Neural cell (in vitro differentiated cells): ENCODE data around the gene ZNF697. TPM values are rescaled to one million over a fixed set of nuclear protein-coding genes. Genes with fewer than 3 reads are reported as not detected.

Experiments used
- H2AFZ ChIP-seq: fragments of 200-600, 300-800 bp; sonication (generic), shearing (Covaris generic); 2 replicates; pipeline ENCODE4 v1.6.0; 2014; ENCODE audit warnings: low read depth, mild to moderate bottlenecking, antibody characterized with exemption, low read length, moderate library complexity
- H3F3A ChIP-seq: fragments of 200-600 bp; shearing (Covaris generic); 2 replicates; pipeline ENCODE4 v1.6.1; 2016; ENCODE audit warnings: mild to moderate bottlenecking, moderate library complexity, mixed read lengths, antibody characterized with exemption, low read length; ENCODE audit not compliant: insufficient read depth, poor library complexity, severe bottlenecking
- H3K27ac ChIP-seq: fragments of 200-600, 300-800 bp; sonication (generic), shearing (Covaris generic); 2 replicates; pipeline ENCODE4 v1.5.1; 2014; ENCODE audit warnings: mild to moderate bottlenecking, low read length, moderate library complexity
- H3K27me3 ChIP-seq: fragments of 300-800, 200-600 bp; sonication (generic), shearing (Covaris generic); 2 replicates; pipeline ENCODE4 v1.6.0; 2014; ENCODE audit warnings: mild to moderate bottlenecking, low read depth, low read length, moderate library complexity; ENCODE audit not compliant: insufficient read depth
- H3K36me3 ChIP-seq: fragments of 300-800, 200-600 bp; sonication (generic), shearing (Covaris generic); 2 replicates; pipeline ENCODE4 v1.5.1; 2014; ENCODE audit warnings: mild to moderate bottlenecking, antibody characterized with exemption, low read length, moderate library complexity; ENCODE audit not compliant: insufficient read depth
- H3K4me2 ChIP-seq: fragments of 300-800, 200-600 bp; sonication (generic), shearing (Covaris generic); 2 replicates; pipeline ENCODE4 v1.6.0; 2014; ENCODE audit warnings: mild to moderate bottlenecking, low read length
- H3K4me3 ChIP-seq: fragments of 300-800, 200-600 bp; sonication (generic), shearing (Covaris generic); 2 replicates; pipeline ENCODE4 v1.5.1; 2014; ENCODE audit warnings: mild to moderate bottlenecking, low read length, moderate library complexity
- H3K79me2 ChIP-seq: fragments of 200-600 bp; shearing (Covaris generic); replicated peaks from 2 replicates; pipeline ENCODE4 v1.6.0; 2014; ENCODE audit warnings: mild to moderate bottlenecking, low read length, moderate library complexity; ENCODE audit not compliant: insufficient read depth
- H3K9ac ChIP-seq: fragments of 300-800, 200-600 bp; sonication (generic), shearing (Covaris generic); 2 replicates; pipeline ENCODE4 v1.6.1; 2016; ENCODE audit warnings: mild to moderate bottlenecking, low read length, mixed read lengths
- H3K9me2 ChIP-seq: fragments of 200-600 bp; shearing (Covaris generic); 2 replicates; pipeline ENCODE4 v1.6.1; 2016; ENCODE audit warnings: mild to moderate bottlenecking, low read length, mixed read lengths; ENCODE audit not compliant: insufficient read depth
- H3K9me3 ChIP-seq: fragments of 200-600, 300-800 bp; sonication (generic), shearing (Covaris generic); 2 replicates; pipeline ENCODE4 v1.6.1; 2016; ENCODE audit warnings: mild to moderate bottlenecking, mixed run types, low read length, moderate library complexity, mixed read lengths
- H4K20me1 ChIP-seq: fragments of 200-600 bp; shearing (Covaris generic); 2 replicates; pipeline ENCODE4 v1.6.1; 2016; ENCODE audit warnings: mild to moderate bottlenecking, mixed run types; ENCODE audit not compliant: insufficient read depth
- CTCF ChIP-seq: fragments of 450-650 bp; IDR thresholded peaks from 2 replicates; pipeline ENCODE4 v1.5.1; 2014; ENCODE audit warnings: antibody characterized with exemption, mild to moderate bottlenecking, moderate library complexity; ENCODE audit not compliant: poor library complexity, severe bottlenecking
- EP300 ChIP-seq: fragments of 450-650 bp; conservative IDR thresholded peaks from 2 replicates; pipeline ENCODE4 v1.6.1; 2014; ENCODE audit warnings: antibody characterized with exemption, mild to moderate bottlenecking, moderate library complexity; ENCODE audit not compliant: poor library complexity, severe bottlenecking
- EZH2 ChIP-seq: fragments of 200-600, 300-800 bp; shearing (Covaris generic), sonication (generic); IDR thresholded peaks from 2 replicates; pipeline ENCODE4 v1.6.1; 2014; ENCODE audit warnings: antibody characterized with exemption, low read length, borderline replicate concordance, mild to moderate bottlenecking; ENCODE audit not compliant: insufficient read depth, poor library complexity, severe bottlenecking
- MXI1 ChIP-seq: fragments of 450-650 bp; conservative IDR thresholded peaks from 2 replicates; pipeline ENCODE4 v1.6.1; 2014; ENCODE audit warnings: antibody characterized with exemption, mild to moderate bottlenecking; ENCODE audit not compliant: poor library complexity, severe bottlenecking
- POLR2AphosphoS5 ChIP-seq: IDR thresholded peaks from 2 replicates; pipeline ENCODE4 v1.6.1; 2012
- RAD21 ChIP-seq: fragments of 450-650 bp; conservative IDR thresholded peaks from 2 replicates; pipeline ENCODE4 v1.6.1; 2014; ENCODE audit warnings: antibody characterized with exemption, mild to moderate bottlenecking, moderate library complexity
- REST ChIP-seq: IDR thresholded peaks from 2 replicates; pipeline ENCODE4 v1.6.1; 2012; ENCODE audit warnings: borderline replicate concordance
- SMC3 ChIP-seq: fragments of 450-650 bp; conservative IDR thresholded peaks from 2 replicates; pipeline ENCODE4 v1.6.1; 2014; ENCODE audit warnings: antibody characterized with exemption, mild to moderate bottlenecking, moderate library complexity; ENCODE audit not compliant: poor library complexity
- TAF1 ChIP-seq: IDR thresholded peaks from 2 replicates; pipeline ENCODE4 v1.6.1; 2012; ENCODE audit warnings: low read depth
- polyA plus RNA-seq: library from polyadenylated mRNA; depleted of rRNA; stranded (reverse); fragments of >200 nt; gene quantifications from 2 replicates; pipeline ENCODE4 v1.2.3, GENCODE V29; 2014

Gene ZNF697
- polyA plus RNA-seq, 1 donor from 2014 or later: 61.8 TPM

DNA sequence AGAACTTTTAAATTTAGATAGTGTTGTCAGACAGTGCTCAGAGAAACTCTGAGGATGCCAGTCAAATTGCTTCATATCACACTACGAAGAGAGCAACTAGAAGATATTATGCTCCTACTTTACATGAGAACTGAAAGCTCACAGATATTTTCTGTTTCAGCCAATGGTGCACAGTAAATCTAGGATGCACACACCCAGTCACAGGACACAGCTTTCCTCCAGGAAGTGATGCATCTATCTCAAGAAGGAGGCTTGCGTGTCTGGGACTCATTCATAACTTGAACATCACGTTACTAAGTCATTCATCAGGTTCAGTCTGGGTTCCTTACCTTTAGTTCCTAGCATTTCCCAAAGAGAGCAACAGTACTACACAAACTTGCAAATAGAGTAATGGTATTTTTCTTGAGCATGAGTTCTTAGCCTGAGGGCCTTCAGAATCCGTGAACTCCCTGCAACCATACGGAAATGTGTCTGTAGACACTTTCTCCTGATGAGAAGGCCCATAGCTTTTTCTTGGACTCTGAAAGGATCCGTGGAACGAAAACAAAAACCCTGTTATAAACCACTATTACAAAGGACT, 12.2 kb downstream of the ZNF697 start:
- TF ChIP-seq TAF1 (no peak), EZH2 (no peak), REST (no peak), SMC3 (no peak), MXI1 (no peak), RAD21 (no peak), POLR2AphosphoS5 (no peak), EP300 (no peak), CTCF (no peak)
- Histone ChIP-seq H3K9me2 (no peaks in the 10 kb centered on the region), H3K4me3 (no peak overlapping the region), H3K27ac (no peak overlapping the region), H3K27me3 (no peaks in the 10 kb centered on the region), H3K79me2 (peaks cover 33% of the 10 kb centered on the region), H3K4me2 (no peak overlapping the region), H3K9me3 (no peaks in the 10 kb centered on the region), H3K36me3 (peaks cover 4% of the 10 kb centered on the region), H3K9ac (no peak overlapping the region), H3F3A (no peaks in the 10 kb centered on the region), H2AFZ (no peak overlapping the region), H4K20me1 (no peaks in the 10 kb centered on the region)

DNA sequence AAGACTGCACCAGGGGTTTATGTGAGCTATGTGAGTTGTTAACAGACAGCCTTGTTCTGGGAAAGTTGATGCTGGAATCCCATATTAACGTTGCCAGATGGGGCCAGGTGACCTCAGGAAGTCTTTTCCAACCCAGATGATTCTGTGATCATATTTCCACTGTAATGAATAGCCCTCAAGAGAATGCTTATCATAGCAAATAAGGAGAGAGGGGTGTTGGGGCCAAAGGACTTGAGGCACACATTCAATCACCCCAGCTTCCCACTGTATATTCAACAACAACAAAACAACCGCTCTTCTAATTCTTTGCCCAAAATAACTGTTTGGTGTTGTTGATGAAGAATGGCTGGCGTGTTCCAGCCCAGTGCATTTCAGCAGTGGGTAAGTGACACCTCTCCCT, 14.1 kb downstream of the ZNF697 start:
- Histone ChIP-seq H3K4me2 (no peak overlapping the region), H2AFZ (no peak overlapping the region), H3K9me2 (no peaks in the 10 kb centered on the region), H3K36me3 (peaks cover 4% of the 10 kb centered on the region), H3K4me3 (no peak overlapping the region), H3K9ac (no peak overlapping the region), H3K79me2 (peaks cover 25% of the 10 kb centered on the region), H3K27me3 (no peaks in the 10 kb centered on the region), H3K9me3 (no peaks in the 10 kb centered on the region), H4K20me1 (no peaks in the 10 kb centered on the region), H3F3A (no peaks in the 10 kb centered on the region), H3K27ac (no peak overlapping the region)
- TF ChIP-seq SMC3: no peak
- no peak for TF ChIP-seq POLR2AphosphoS5
- no peak for TF ChIP-seq REST
- TF ChIP-seq RAD21: no peak
- TF ChIP-seq MXI1: no peak
- TF ChIP-seq CTCF: no peak
- TF ChIP-seq EP300: no peak
- no peak for TF ChIP-seq TAF1
- no peak for TF ChIP-seq EZH2
